Activated naive CD8-positive, alpha-beta T cell treated with anti-CD3 and anti-CD28 coated beads, Interleukin-2, amount 10 ng/mL, durations not matched to agents 7 days and 5 days (primary cell): Measurements from ENCODE around the gene HEATR1. TPM values are rescaled to one million over a fixed set of nuclear protein-coding genes. Genes with fewer than 3 reads are reported as not detected.
"Not testable (repeated sequence)": the region's sequence is repeated elsewhere in the genome, so short reads cannot be mapped to it uniquely, and the experiment has no call there.

Experiments
- ATAC-seq: fragments of 150-1000 bp; cut with Tn5 transposase; one replicate; pipeline ENCODE4 v1.10.0; 2021; ENCODE audit warnings: low read depth, moderate library complexity
- POLR2A ChIA-PET: fragments of 350-600 bp; sonication (Branson Sonifier 250); formaldehyde crosslinking; loops from one replicate; lab custom pipeline; 2021; ENCODE audit warnings: antibody characterized with exemption; lab: Charles Lee
- DNase-seq: peaks from one replicate; pipeline ENCODE4 v3.0.0; 2021
- H3K27ac Mint-ChIP-seq: one replicate; pipeline ENCODE4 v1.8.0; 2022; ENCODE audit warnings: mild to moderate bottlenecking, mixed read lengths
- H3K27me3 Mint-ChIP-seq: one replicate; pipeline ENCODE4 v1.8.0; 2022; ENCODE audit warnings: mild to moderate bottlenecking, moderate library complexity, mixed read lengths
- H3K36me3 Mint-ChIP-seq: one replicate; pipeline ENCODE4 v1.8.0; 2021; ENCODE audit warnings: mild to moderate bottlenecking, mixed read lengths
- H3K4me1 Mint-ChIP-seq: one replicate; pipeline ENCODE4 v1.8.0; 2021; ENCODE audit warnings: mixed read lengths
- H3K4me3 Mint-ChIP-seq: one replicate; pipeline ENCODE4 v1.8.0; 2022; ENCODE audit warnings: mild to moderate bottlenecking, moderate library complexity, mixed read lengths
- H3K9me3 Mint-ChIP-seq: one replicate; pipeline ENCODE4 v1.8.0; 2021; ENCODE audit warnings: mixed read lengths
- total RNA-seq, 2 experiments: library from RNA; stranded (reverse); gene quantifications; one replicate each; pipeline ENCODE4 v1.2.3, GENCODE V29; 2021

HEATR1 gene
- total RNA-seq, 2 experiments from 2014 or later: 40.1 to 40.5 TPM

DNA sequence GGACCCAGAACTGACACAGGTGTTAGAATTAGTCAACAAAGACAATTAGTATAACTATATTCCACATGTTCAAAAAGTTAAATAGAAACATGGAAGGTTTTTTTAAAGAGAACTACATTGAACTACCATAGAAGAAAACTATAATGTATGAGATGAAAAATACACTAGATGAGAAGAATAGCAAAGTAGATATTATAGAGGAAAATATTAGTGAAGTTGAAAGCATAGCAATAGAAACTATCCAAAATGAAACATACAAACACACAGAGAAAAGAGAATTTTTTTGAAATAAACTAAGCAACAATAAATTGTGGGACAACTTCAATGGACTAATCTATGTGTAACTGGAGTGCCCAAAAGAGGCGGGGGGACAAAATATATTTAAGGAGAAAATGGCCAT lies 8.0 kb upstream of the HEATR1 start:
- H3K4me3 Mint-ChIP-seq: no peak overlapping the region
- H3K27ac Mint-ChIP-seq: no peak overlapping the region
- H3K36me3 Mint-ChIP-seq: no peaks in the 10 kb centered on the region
- ATAC-seq (no peak), DNase-seq (no peak)
- H3K9me3 Mint-ChIP-seq: no peaks in the 10 kb centered on the region
- POLR2A ChIA-PET: no interaction called here
- no peaks in the 10 kb centered on the region for H3K4me1 Mint-ChIP-seq
- H3K27me3 Mint-ChIP-seq: peaks cover 43% of the 10 kb centered on the region

DNA sequence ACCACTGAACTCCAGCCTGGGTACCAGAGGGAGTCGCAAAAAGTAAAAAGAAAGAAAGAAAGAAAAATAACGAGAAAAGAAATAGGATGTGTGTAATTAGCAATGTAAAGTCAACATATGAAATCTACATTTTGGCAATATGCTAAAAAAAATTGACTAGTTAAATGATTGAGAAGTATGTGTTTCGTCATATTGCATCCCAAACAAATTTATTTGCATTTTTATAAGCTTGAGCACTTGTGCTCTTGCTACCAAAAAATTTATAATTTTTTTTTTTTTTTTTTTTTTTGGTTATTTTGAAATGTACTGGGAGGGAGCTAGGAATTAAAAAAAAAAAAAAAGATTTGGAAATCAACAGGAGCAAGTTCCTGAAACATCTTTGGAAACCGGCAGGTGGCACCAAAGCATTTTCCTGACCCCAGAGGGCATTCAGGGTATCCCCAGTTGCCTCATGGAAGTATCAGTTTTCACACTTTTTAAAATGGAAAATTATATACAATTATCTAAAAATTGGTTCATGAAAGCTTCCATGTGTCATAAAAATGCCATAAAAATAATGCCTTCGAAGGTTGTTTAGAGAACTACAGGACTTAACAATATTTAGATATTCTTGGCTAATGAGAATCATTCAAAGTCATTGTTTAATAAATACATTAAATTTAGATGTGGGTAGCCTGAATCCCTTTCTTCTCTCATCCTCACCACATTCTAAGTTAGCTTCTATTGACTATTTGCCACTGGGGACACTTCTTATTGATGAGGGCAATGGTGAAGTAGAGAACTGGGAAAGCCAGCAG lies 4.8 kb upstream of the HEATR1 start:
- no peak for ATAC-seq
- Mint-ChIP-seq H3K36me3 (no peaks in the 10 kb centered on the region), H3K9me3 (no peaks in the 10 kb centered on the region), H3K4me3 (no peak overlapping the region), H3K27me3 (peaks cover 33% of the 10 kb centered on the region), H3K27ac (no peak overlapping the region), H3K4me1 (peaks cover 7% of the 10 kb centered on the region)
- no peak for DNase-seq
- POLR2A ChIA-PET: interaction anchor here (0.6 kb wide), 1 partner anchor 73 kb away, joined by 3 read pairs; no protein-coding TSS in a partner anchor

DNA sequence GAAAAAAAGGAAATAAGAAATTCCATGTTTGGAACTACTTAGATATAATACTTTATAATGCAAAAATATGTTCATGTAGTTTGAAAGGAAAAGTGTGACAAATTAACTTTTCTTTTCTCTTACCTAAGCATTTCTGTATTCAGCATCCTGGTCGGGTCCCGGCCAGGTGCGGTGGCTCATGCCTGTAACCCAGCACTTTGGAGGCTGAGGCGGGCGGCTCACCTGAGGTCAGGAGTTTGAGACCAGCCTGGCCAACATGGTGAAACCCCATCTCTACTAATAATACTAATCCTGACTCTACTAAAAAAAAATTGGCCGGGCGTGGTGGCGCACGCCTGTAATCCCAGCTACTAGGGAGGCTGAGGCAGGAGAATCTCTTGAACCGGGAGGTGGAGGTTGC lies 3.3 kb upstream of the HEATR1 start:
- H3K36me3 Mint-ChIP-seq, ATAC-seq, H3K4me3 Mint-ChIP-seq, H3K9me3 Mint-ChIP-seq, POLR2A ChIA-PET, H3K27ac Mint-ChIP-seq, DNase-seq: not testable (repeated sequence)
- Mint-ChIP-seq H3K4me1 (peaks cover 19% of the 10 kb centered on the region), H3K27me3 (peaks cover 30% of the 10 kb centered on the region)

DNA sequence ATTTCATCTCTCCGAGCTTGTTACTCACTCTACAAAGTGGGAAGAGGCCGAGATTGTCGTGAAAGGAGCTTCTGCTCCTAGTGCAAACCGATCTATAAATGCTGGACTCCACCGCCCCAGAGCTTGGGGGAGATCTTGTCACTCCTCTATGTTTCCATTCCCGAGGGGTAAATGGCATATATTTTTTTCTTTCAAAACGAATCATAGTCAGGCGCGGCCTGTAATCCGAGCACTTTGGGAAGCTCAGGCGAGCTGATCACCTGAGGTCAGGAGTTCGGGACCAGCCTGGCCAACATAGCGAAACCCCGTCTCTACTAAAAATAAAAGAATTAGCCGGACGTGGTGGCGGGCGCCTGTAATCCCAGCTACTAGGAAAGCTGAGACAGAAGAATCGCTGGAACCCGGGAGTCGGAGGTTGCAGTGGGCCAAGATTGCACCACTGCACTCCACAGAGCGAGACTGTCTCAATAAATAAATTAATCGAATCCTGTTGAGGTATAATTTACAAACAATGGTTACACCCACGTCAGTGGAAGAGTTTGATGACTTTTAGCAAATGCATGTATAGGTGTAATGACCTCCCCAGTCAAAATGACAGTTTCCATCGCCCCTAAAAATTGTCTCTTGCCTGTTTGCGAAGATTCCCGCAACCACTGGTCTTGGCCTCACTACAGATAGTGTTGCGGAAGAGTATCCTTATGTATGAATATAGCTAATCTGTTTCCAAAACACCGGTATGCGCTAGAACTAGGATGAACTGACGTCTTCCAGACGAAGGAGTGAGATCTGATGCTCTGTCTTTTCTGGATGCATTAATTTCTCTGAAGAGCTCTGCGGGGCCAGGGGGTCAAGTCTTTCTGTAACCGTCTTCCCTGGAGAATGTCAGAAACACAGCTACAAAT lies 840 bp upstream of the HEATR1 start:
- peak overlapping the region; percentile 99 for H3K4me3 Mint-ChIP-seq
- H3K4me1 Mint-ChIP-seq: peaks cover 24% of the 10 kb centered on the region
- no peak for ATAC-seq
- H3K9me3 Mint-ChIP-seq: no peaks in the 10 kb centered on the region
- POLR2A ChIA-PET: interaction anchor here (1.0 to 1.5 kb wide), 3 partner anchors 81 to 190 kb away, joined by 3 to 11 read pairs (median 4); partner anchors contain the start of genes LGALS8 and MTR
- peaks cover 4% of the 10 kb centered on the region for H3K36me3 Mint-ChIP-seq
- H3K27me3 Mint-ChIP-seq: peaks cover 22% of the 10 kb centered on the region
- no peak for DNase-seq
- H3K27ac Mint-ChIP-seq: peak overlapping the region; percentile 88

DNA sequence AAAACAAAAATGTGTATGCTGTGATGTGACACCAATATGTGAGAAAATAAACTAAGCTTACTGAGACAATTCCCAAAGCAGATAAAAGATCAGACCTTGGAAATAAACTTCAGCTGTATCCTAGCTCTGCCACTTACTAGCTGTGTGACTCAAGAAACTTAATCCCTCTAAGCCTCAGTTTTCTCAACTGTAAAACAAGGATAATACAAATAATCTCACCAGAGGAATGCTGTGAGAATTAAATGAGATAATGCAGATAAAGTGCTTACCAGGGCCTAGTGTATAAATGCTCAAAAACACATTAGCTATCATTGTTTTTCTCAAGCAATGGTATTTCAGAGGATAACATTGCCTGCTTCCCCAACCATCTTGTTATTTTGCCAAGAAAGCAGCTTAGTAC lies 2.1 kb downstream of the HEATR1 start:
- Mint-ChIP-seq H3K36me3 (peaks cover 7% of the 10 kb centered on the region), H3K4me3 (no peak overlapping the region), H3K27me3 (peaks cover 4% of the 10 kb centered on the region), H3K27ac (no peak overlapping the region), H3K9me3 (no peaks in the 10 kb centered on the region), H3K4me1 (peaks cover 24% of the 10 kb centered on the region)
- ATAC-seq (no peak), DNase-seq (no peak)
- POLR2A ChIA-PET: no interaction called here

DNA sequence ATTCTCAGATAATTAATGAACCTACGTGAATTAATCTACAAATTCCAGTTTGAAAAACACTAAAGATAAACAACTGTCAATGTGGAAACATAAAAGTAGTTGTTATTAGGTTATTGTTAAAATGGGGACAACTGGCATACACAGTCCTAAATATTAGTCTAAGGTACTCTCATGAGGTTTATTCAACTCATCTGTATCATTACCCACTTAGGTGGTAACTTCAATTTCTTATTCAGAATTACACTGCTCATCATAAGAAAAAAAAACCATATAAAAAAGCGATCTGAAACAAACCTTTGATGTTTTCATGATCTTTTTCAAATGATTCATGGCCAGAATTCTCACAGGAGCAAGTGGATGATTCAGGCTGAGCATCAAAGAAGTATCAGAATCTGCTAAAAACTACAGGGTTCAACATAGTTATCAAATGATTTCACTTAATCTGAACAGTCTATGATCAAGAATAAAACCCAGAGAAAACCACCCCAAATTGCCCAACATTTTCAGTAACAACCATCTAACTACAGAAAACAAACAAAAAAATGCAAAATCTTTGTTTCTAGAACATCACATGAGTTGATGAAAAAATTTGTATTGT lies 13.7 kb downstream of the HEATR1 start:
- Mint-ChIP-seq H3K4me3 (no peak overlapping the region), H3K27ac (no peak overlapping the region)

DNA sequence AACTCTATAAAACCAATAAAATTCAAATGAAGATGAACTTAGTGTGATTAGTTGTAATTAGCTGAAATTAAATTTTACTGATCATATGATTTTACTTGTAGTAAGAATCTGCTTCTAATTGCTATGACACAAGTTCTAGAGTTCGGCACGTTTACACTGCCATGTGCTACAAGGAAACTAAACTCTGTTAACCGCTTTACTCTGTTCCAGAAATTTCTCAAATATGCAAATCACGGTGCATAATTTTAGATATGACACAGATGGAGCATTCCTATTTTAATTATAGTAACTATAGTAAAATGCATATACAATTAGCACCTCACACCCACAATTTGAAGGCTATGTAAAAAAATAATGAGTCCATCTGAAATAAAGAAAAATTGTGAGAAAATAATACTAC lies 14.8 kb downstream of the HEATR1 start:
- no peaks in the 10 kb centered on the region for H3K9me3 Mint-ChIP-seq
- H3K4me1 Mint-ChIP-seq: peaks cover 1% of the 10 kb centered on the region
- H3K4me3 Mint-ChIP-seq: no peak overlapping the region
- H3K27me3 Mint-ChIP-seq: no peaks in the 10 kb centered on the region
- peaks cover 27% of the 10 kb centered on the region for H3K36me3 Mint-ChIP-seq
- no peak for DNase-seq
- no peak for ATAC-seq
- POLR2A ChIA-PET: no interaction called here
- no peak overlapping the region for H3K27ac Mint-ChIP-seq

More for the DNA sequence above, 13.7 kb downstream of the HEATR1 start:
- Mint-ChIP-seq H3K9me3 (no peaks in the 10 kb centered on the region), H3K36me3 (peaks cover 22% of the 10 kb centered on the region), H3K27me3 (no peaks in the 10 kb centered on the region), H3K4me1 (peaks cover 1% of the 10 kb centered on the region)
- POLR2A ChIA-PET: no interaction called here
- DNase-seq (no peak), ATAC-seq (no peak)

DNA sequence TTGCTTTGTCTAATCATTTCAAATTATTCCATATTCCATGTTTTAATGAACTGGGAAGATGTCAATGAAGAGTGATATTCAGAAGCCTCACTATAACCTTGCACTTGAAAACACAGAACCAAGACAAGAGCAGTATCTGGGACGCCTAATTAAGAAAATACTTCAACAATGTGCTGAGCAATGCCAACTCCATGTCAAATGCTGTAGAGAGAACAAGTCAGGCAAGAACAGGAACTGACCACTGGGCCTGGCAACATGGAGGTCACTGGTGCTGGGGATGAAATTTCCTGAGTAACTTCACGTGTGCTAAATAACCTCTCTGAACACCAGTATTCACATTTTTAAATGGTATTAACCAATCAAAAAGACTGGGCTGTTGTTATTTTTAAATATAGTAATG lies 22.8 kb downstream of the HEATR1 start:
- no peaks in the 10 kb centered on the region for H3K4me1 Mint-ChIP-seq
- no peaks in the 10 kb centered on the region for H3K9me3 Mint-ChIP-seq
- no peak for DNase-seq
- H3K27me3 Mint-ChIP-seq: no peaks in the 10 kb centered on the region
- peaks cover 22% of the 10 kb centered on the region for H3K36me3 Mint-ChIP-seq
- POLR2A ChIA-PET: no interaction called here
- ATAC-seq: no peak
- H3K27ac Mint-ChIP-seq: no peak overlapping the region
- no peak overlapping the region for H3K4me3 Mint-ChIP-seq

DNA sequence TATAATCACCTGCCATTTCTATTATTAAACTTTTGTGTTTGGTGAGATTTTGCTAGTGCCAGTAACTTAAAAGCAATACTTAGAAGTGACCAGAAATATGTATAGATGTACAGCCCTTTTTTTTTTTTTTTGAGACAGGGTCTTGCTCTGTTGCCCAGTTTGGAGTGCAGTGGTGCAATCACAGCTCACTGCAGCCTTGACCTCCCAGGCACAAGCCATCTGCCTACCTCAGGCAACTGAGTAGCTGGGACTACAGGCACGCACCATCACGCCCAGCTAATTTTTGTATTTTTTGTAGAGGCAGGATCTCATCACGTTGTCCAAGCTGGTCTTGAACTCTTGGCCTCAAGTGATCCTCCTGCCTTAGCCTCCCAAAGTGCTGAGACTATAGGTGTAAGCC lies 23.9 kb downstream of the HEATR1 start:
- H3K27me3 Mint-ChIP-seq, H3K9me3 Mint-ChIP-seq, H3K27ac Mint-ChIP-seq, H3K4me3 Mint-ChIP-seq, DNase-seq, H3K4me1 Mint-ChIP-seq, ATAC-seq: not testable (repeated sequence)
- POLR2A ChIA-PET: interaction anchor here (0.6 kb wide), 1 partner anchor 51 kb away, joined by 5 read pairs; no protein-coding TSS in a partner anchor
- H3K36me3 Mint-ChIP-seq: peaks cover 19% of the 10 kb centered on the region

DNA sequence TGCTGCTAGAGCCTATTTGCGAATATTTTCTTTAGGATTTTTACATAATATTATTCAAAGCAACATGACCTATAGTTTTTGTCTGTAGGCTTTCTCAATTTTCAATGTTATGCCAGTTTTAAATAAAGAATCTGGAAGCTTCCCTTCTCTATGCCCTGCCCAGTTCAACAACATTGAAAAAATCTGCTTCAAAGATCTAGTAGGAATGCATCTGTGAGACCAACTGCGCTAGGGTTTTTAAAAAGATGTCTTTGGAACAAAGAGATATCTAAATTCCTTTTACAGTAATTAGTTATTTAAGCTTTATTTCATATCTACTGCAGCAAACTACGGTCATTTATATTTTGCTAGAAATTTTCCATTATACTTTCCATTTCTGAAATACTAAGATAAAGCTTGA lies 25.7 kb downstream of the HEATR1 start:
- POLR2A ChIA-PET: no interaction called here
- H3K27me3 Mint-ChIP-seq: no peaks in the 10 kb centered on the region
- H3K9me3 Mint-ChIP-seq: no peaks in the 10 kb centered on the region
- H3K36me3 Mint-ChIP-seq: peaks cover 14% of the 10 kb centered on the region
- ATAC-seq (no peak), DNase-seq (no peak)
- no peaks in the 10 kb centered on the region for H3K4me1 Mint-ChIP-seq
- H3K27ac Mint-ChIP-seq: no peak overlapping the region
- H3K4me3 Mint-ChIP-seq: no peak overlapping the region

DNA sequence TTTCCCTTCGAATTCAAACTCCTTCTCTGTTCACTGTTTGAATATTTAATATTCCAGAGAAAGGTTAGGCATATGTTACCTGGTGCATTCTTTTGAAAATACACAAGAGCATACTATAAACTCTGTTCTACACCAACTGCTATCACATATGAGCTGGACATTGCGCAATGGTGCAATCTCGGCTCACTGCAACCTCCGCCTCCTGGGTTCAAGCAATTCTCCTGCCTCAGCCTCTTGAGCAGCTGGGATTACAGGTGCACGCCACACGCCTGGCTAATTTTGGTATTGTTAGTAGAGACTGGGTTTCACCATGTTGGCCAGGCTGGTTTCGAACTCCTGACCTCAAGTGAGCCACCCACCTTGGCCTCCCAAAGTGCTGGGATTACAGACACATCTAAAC lies 27.3 kb downstream of the HEATR1 start:
- ATAC-seq, DNase-seq, H3K9me3 Mint-ChIP-seq, H3K4me3 Mint-ChIP-seq, POLR2A ChIA-PET, H3K27me3 Mint-ChIP-seq, H3K4me1 Mint-ChIP-seq, H3K27ac Mint-ChIP-seq: not testable (repeated sequence)
- peaks cover 15% of the 10 kb centered on the region for H3K36me3 Mint-ChIP-seq

DNA sequence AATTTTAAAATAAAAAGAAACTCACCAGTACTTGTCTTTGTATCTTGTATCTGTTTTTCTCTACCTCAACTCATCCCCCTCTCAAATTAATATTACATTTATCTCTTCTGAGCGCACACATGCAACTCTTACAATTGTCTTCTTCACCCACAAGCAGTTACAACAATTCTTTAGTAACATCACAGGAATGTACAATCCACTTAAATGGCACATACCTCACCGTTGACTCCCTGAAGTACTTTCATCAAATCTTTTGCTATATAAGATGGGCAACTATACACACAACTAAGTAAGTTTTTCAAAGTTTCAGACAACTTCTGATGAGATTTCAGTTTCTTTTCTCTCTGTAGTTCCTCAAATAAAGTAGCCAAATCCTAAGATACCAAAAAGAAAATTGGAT lies 28.3 kb downstream of the HEATR1 start:
- Mint-ChIP-seq H3K9me3 (no peaks in the 10 kb centered on the region), H3K36me3 (peaks cover 11% of the 10 kb centered on the region), H3K27ac (no peak overlapping the region), H3K27me3 (no peaks in the 10 kb centered on the region), H3K4me3 (no peak overlapping the region), H3K4me1 (no peaks in the 10 kb centered on the region)
- DNase-seq (no peak), ATAC-seq (no peak)
- POLR2A ChIA-PET: no interaction called here

DNA sequence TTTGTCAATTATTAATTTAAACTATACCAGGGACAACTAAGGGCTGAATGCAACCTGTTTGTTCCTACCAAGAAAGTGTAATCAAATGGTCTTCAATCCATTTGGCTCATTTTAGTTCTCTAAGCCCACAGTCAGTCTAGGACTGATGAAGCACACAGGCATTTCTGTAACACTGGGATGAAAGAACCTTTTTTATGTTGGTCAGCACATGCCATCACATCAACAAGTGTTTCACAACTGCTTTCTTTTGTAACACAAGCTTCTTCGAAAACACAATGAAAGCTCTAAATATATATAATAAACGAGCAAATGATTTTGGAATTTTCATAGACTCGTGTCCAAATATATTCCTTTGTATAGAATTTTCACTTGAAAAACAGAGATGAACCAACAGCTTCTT lies 28.8 kb downstream of the HEATR1 start:
- POLR2A ChIA-PET: no interaction called here
- no peak for DNase-seq
- Mint-ChIP-seq H3K4me3 (no peak overlapping the region), H3K36me3 (peaks cover 10% of the 10 kb centered on the region), H3K9me3 (no peaks in the 10 kb centered on the region), H3K4me1 (no peaks in the 10 kb centered on the region), H3K27me3 (no peaks in the 10 kb centered on the region), H3K27ac (no peak overlapping the region)
- ATAC-seq: no peak
